Measurements from ENCODE around the gene COPG2.

GRCh38 chr7:130566898-130567280 is 101.7 kb downstream of the COPG2 start:
- TF ChIP-seq MAX (IDR thresholded peaks at IDR 0.05; ENCODE audit: low read depth), result no peak
- TF ChIP-seq REST (IDR thresholded peaks at IDR 0.05; ENCODE audit: low read depth, low read length), result no peak

All from SK-N-SH (cell line).